OCI-LY7 (cell line): Measurements from ENCODE around the gene ZFAND2A. TPM values are rescaled to one million over a fixed set of nuclear protein-coding genes. Genes with fewer than 3 reads are reported as not detected.

Experiments
- BruUV-seq: library from RNA; stranded (reverse); fragments of 400-500 nt; replicated peaks from 2 replicates; lab custom pipeline; 2021; lab: Mats Ljungman, UMichigan
- CTCF ChIA-PET: fragments of 300-600 bp; sonication (Branson Sonifier 250); formaldehyde crosslinking; loops from one replicate; lab custom pipeline; 2022; ENCODE audit warnings: antibody characterized with exemption; ENCODE audit not compliant: unreplicated experiment; lab: Charles Lee
- POLR2A ChIA-PET: fragments of 300-600 bp; sonication (Branson Sonifier 250); formaldehyde crosslinking; loops from one replicate; lab custom pipeline; 2022; ENCODE audit warnings: antibody characterized with exemption; lab: Charles Lee
- DNase-seq: peaks from one replicate; pipeline ENCODE4 v3.0.0-alpha.2; 2015; ENCODE audit warnings: low spot score
- H2AFZ ChIP-seq: fragments of 200-600 bp; sonication (generic), shearing (Covaris generic); 2 replicates; pipeline ENCODE4 v1.6.1; 2014; ENCODE audit warnings: mild to moderate bottlenecking, antibody characterized with exemption, low read length, moderate library complexity
- H3K27ac ChIP-seq: fragments of 200-600 bp; sonication (generic); 2 replicates; pipeline ENCODE4 v1.5.1; 2014; ENCODE audit warnings: mixed run types, low read depth, mild to moderate bottlenecking, moderate library complexity, low read length, inconsistent platforms; ENCODE audit not compliant: poor library complexity, severe bottlenecking
- H3K36me3 ChIP-seq: fragments of 200-600 bp; sonication (generic); 2 replicates; pipeline ENCODE4 v1.6.1; 2014; ENCODE audit warnings: mild to moderate bottlenecking, antibody characterized with exemption, low read length, moderate library complexity, mixed read lengths; ENCODE audit not compliant: insufficient read depth
- H3K4me1 ChIP-seq: fragments of 200-600 bp; sonication (generic); 2 replicates; pipeline ENCODE4 v1.5.1; 2014; ENCODE audit warnings: mild to moderate bottlenecking, low read length; ENCODE audit not compliant: insufficient read depth, poor library complexity, severe bottlenecking
- H3K4me2 ChIP-seq: fragments of 200-600 bp; sonication (generic); 2 replicates; pipeline ENCODE4 v1.6.1; 2014; ENCODE audit warnings: mild to moderate bottlenecking, low read length
- H3K4me3 ChIP-seq: fragments of 200-600 bp; sonication (generic); 2 replicates; pipeline ENCODE4 v1.5.1; 2014; ENCODE audit warnings: mild to moderate bottlenecking, low read depth, low read length; ENCODE audit not compliant: poor library complexity, severe bottlenecking
- H3K79me2 ChIP-seq: fragments of 200-600 bp; sonication (generic); 2 replicates; pipeline ENCODE4 v1.6.1; 2016; ENCODE audit warnings: low read depth, mild to moderate bottlenecking, low read length, moderate library complexity, mixed read lengths; ENCODE audit not compliant: insufficient read depth
- H3K9me2 ChIP-seq: fragments of 200-600 bp; sonication (generic); 2 replicates; pipeline ENCODE4 v1.6.1; 2016; ENCODE audit warnings: mild to moderate bottlenecking, low read length, mixed read lengths; ENCODE audit not compliant: insufficient read depth
- H3K9me3 ChIP-seq: fragments of 200-600 bp; sonication (generic); 2 replicates; pipeline ENCODE4 v1.6.1; 2014; ENCODE audit warnings: mild to moderate bottlenecking, mixed run types, low read length, mixed read lengths
- H4K20me1 ChIP-seq: fragments of 200-600 bp; sonication (generic); 2 replicates; pipeline ENCODE4 v1.6.1; 2014; ENCODE audit warnings: mild to moderate bottlenecking, antibody characterized with exemption, low read length, moderate library complexity, mixed read lengths; ENCODE audit not compliant: insufficient read depth
- EZH2phosphoT487 ChIP-seq: fragments of 200-600 bp; sonication (generic); IDR thresholded peaks from 2 replicates; pipeline ENCODE4 v1.6.1; 2018; ENCODE audit warnings: low read depth, borderline replicate concordance, mild to moderate bottlenecking, mixed run types, antibody characterized with exemption, low read length, moderate library complexity, mixed read lengths
- intact Hi-C: fragments of 100-400 bp; cut with micrococcal nuclease; formaldehyde crosslinking; loops from one replicate; pipeline ENCODE4 v1.10.0; 2022; ENCODE audit not compliant: unreplicated experiment
- total RNA-seq, 2 experiments: library from RNA; depleted of rRNA in 1 of 2; stranded (reverse); fragments of >200 nt in 1 of 2; shearing (Covaris generic) in 1 of 2; gene quantifications; 2 replicates each; pipeline ENCODE4 v1.2.3, GENCODE V29; 2014 to 2022
- TF ChIP-seq, protein P1 (sequence below): fragments of 200-600 bp; sonication (generic); conservative IDR thresholded peaks from 2 replicates; pipeline ENCODE4 v1.5.1; 2014; ENCODE audit warnings: mild to moderate bottlenecking, antibody characterized with exemption, low read length, moderate library complexity, mixed read lengths

ZFAND2A gene
- total RNA-seq, 2 experiments from 2014 or later: 20.4 to 22.9 TPM

DNA sequence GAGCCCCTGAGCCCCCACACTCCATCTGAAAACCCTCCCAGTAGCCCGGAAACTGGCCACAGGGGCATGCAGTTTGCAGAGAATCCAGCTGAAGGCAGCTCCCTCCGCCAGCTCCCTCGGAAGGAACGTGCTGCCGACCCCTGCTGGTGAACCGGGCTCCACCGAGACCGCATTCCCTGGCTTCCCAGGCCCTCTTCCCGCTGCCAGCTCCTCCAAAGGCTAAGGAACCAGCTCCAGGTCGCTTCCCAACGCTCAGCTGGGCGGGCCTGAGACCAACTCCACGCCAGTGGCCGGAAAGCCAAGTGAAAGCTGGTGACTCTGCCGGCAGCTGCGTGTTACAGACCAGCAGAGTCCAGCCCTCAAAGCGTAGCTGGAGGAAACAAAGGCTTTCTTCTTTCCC is 36.3 kb downstream of the ZFAND2A start:
- H3K4me2 ChIP-seq: no peak overlapping the region
- CTCF ChIA-PET: no interaction called here
- intact Hi-C loops: no loop called here
- H3K4me1 ChIP-seq: peaks cover 13% of the 10 kb centered on the region
- H2AFZ ChIP-seq: no peak overlapping the region
- no peaks in the 10 kb centered on the region; the same call in 1 of the 2 replicates for H4K20me1 ChIP-seq
- H3K79me2 ChIP-seq: no peaks in the 10 kb centered on the region
- no peaks in the 10 kb centered on the region for H3K9me2 ChIP-seq
- no peak for TF ChIP-seq EZH2phosphoT487
- TF ChIP-seq, protein P1, sequence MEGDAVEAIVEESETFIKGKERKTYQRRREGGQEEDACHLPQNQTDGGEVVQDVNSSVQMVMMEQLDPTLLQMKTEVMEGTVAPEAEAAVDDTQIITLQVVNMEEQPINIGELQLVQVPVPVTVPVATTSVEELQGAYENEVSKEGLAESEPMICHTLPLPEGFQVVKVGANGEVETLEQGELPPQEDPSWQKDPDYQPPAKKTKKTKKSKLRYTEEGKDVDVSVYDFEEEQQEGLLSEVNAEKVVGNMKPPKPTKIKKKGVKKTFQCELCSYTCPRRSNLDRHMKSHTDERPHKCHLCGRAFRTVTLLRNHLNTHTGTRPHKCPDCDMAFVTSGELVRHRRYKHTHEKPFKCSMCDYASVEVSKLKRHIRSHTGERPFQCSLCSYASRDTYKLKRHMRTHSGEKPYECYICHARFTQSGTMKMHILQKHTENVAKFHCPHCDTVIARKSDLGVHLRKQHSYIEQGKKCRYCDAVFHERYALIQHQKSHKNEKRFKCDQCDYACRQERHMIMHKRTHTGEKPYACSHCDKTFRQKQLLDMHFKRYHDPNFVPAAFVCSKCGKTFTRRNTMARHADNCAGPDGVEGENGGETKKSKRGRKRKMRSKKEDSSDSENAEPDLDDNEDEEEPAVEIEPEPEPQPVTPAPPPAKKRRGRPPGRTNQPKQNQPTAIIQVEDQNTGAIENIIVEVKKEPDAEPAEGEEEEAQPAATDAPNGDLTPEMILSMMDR: no peak
- POLR2A ChIA-PET: no interaction called here
- no peaks in the 10 kb centered on the region for H3K9me3 ChIP-seq
- no peak for DNase-seq
- peaks cover 17% of the 10 kb centered on the region for H3K36me3 ChIP-seq
- no peak overlapping the region for H3K4me3 ChIP-seq
- no peak overlapping the region for H3K27ac ChIP-seq
- BruUV-seq: no TSS peak

DNA sequence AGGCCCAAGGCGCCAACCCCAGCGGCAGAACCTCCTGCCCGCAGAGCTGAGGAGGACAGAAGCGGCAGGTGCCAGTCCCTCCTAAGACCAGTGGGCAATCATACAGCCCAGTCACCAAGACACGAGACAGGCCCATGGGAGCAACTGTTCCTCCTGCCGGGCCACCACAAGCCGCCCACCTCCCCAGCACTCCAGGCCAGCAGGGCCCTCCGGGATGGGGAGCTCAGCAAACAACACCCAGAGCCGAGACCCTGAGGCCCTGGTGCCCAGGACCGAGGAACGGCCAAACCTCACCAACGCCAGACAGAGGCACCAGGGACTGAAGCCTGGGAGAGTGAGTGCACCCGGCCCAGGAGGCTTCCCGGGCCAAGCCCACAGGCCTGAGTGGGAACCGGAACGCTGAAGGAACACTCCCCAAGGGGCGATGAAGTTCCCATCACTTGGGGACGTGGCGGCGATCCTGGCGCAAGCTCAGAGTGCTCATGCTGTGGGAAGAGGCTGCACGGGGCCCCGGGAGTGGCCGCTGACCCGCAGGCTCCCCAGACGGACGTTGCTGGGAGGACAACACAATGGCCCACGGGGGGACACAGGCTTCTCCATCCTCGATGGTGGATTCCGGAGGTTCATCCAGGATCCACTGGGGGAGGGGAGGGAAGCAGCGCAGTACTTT is 37.0 kb downstream of the ZFAND2A start:
- CTCF ChIA-PET: no interaction called here
- peaks cover 5% of the 10 kb centered on the region for H4K20me1 ChIP-seq
- H2AFZ ChIP-seq: no peak overlapping the region
- H3K79me2 ChIP-seq: no peaks in the 10 kb centered on the region
- DNase-seq: no peak
- no peak overlapping the region for H3K4me2 ChIP-seq
- BruUV-seq: no TSS peak
- no peaks in the 10 kb centered on the region for H3K9me2 ChIP-seq
- H3K27ac ChIP-seq: no peak overlapping the region
- no peak overlapping the region for H3K4me3 ChIP-seq
- intact Hi-C loops: no loop called here
- TF ChIP-seq, protein P1: no peak
- no peak for TF ChIP-seq EZH2phosphoT487
- POLR2A ChIA-PET: no interaction called here
- no peaks in the 10 kb centered on the region for H3K9me3 ChIP-seq
- peaks cover 18% of the 10 kb centered on the region for H3K4me1 ChIP-seq
- peaks cover 17% of the 10 kb centered on the region for H3K36me3 ChIP-seq
